Measurements from ENCODE around the gene RASD2. TPM values are rescaled to one million over a fixed set of nuclear protein-coding genes. Genes with fewer than 3 reads are reported as not detected.

Gene RASD2
- total RNA-seq, 4 donors from 2014 or later, result 2.7 to 5.8 (median 4.8) TPM

- H3K27ac ChIP-seq, result no peak overlapping the region
- no peak for TF ChIP-seq POLR2A (IDR thresholded peaks at IDR 0.05)
- no peak for TF ChIP-seq CTCF (IDR thresholded peaks at IDR 0.05)
- H3K36me3 ChIP-seq, result no peaks in the 10 kb centered on the region
- no peaks in the 10 kb centered on the region for H3K27me3 ChIP-seq
- H3K4me1 ChIP-seq, result no peaks in the 10 kb centered on the region
- H3K4me3 ChIP-seq, result no peak overlapping the region
- H3K9me3 ChIP-seq, result no peaks in the 10 kb centered on the region
- DNase-seq, result peak in 1 of 3 donors; percentile 26
Measured at GRCh38 chr22:35517207-35517606, 23.4 kb upstream of the RASD2 start.

GRCh38 chr22:35517769-35518530 lies 22.7 kb upstream of the RASD2 start:
- H3K36me3 ChIP-seq, result no peaks in the 10 kb centered on the region
- no peak for TF ChIP-seq CTCF (IDR thresholded peaks at IDR 0.05)
- no peak for TF ChIP-seq POLR2A (IDR thresholded peaks at IDR 0.05)
- no peaks in the 10 kb centered on the region for H3K4me1 ChIP-seq
- H3K9me3 ChIP-seq, result no peaks in the 10 kb centered on the region
- no peak overlapping the region for H3K4me3 ChIP-seq
- no peaks in the 10 kb centered on the region for H3K27me3 ChIP-seq
- DNase-seq, result peak in 2 of 3 donors; percentile 63 to 66
- H3K27ac ChIP-seq, result peak overlapping the region in 1 of 4 donors; percentile 30

GRCh38 chr22:35518811-35519210 lies 21.8 kb upstream of the RASD2 start:
- no peak for TF ChIP-seq CTCF (IDR thresholded peaks at IDR 0.05)
- no peaks in the 10 kb centered on the region for H3K9me3 ChIP-seq
- H3K4me3 ChIP-seq, result no peak overlapping the region

GRCh38 chr22:35519306-35520000 lies 21.2 kb upstream of the RASD2 start:
- Histone ChIP-seq H3K9me3 (no peaks in the 10 kb centered on the region), H3K4me1 (no peaks in the 10 kb centered on the region), H3K27me3 (no peaks in the 10 kb centered on the region), H3K27ac (no peak overlapping the region), H3K36me3 (no peaks in the 10 kb centered on the region), H3K4me3 (no peak overlapping the region)
- DNase-seq, result peak in 1 of 3 donors; percentile 31
- TF ChIP-seq CTCF (IDR thresholded peaks at IDR 0.05), result no peak
- no peak for TF ChIP-seq POLR2A (IDR thresholded peaks at IDR 0.05)

More at GRCh38 chr22:35518811-35519210, 21.8 kb upstream of the RASD2 start:
- H3K27me3 ChIP-seq, result no peaks in the 10 kb centered on the region
- no peaks in the 10 kb centered on the region for H3K36me3 ChIP-seq
- peak in 1 of 3 donors; percentile 25 for DNase-seq
- peak overlapping the region in 1 of 4 donors; percentile 30 for H3K27ac ChIP-seq
- H3K4me1 ChIP-seq, result no peaks in the 10 kb centered on the region

- Histone ChIP-seq H3K9me3 (no peaks in the 10 kb centered on the region), H3K36me3 (no peaks in the 10 kb centered on the region), H3K27ac (no peak overlapping the region), H3K27me3 (no peaks in the 10 kb centered on the region), H3K4me3 (no peak overlapping the region), H3K4me1 (no peaks in the 10 kb centered on the region)
- peak in 1 of 3 donors; percentile 23 for DNase-seq
- TF ChIP-seq POLR2A (IDR thresholded peaks at IDR 0.05), result no peak
- no peak for TF ChIP-seq CTCF (IDR thresholded peaks at IDR 0.05)
Measured at GRCh38 chr22:35521358-35522224, 19.0 kb upstream of the RASD2 start.

All from Peyer's patch (tissue), 4 donors.